ENCODE results near the gene PPFIBP1. TPM values are rescaled to one million over a fixed set of nuclear protein-coding genes. Genes with fewer than 3 reads are reported as not detected.

PPFIBP1 gene
- total and polyA plus RNA-seq, 9 of the 15 experiments (the other 6 are each of a cell fraction or from before 2014, with no cell fraction given) = 0.46 to 3.5 (median 1.8) TPM

DNA sequence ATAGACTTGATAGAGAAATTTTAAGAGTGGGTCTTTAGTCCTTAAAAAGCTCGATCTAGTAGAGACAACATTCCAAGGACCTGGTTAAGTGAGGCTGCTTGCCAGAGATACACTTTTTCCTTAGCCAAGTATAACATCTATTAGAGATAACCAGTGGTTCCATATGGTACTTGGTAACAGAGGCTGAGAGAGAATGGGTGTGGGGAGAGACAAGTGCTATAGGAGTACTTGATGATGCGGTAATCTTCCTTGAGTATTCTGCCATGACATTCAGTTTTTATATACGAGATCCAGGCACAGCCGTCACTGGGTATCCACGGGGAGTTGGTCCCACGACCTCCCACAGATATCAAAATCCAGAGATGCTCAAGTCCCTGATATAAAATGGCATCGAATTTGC lies 94.8 kb downstream of the PPFIBP1 start:
- H3K9ac ChIP-seq (ENCODE audit: insufficient read depth in 1 of 2, low read depth in 2 of 2, low read length in 2 of 2) = no peak overlapping the region
- CTCF ChIA-PET (ENCODE audit: low intra/inter-chr PET ratio) = no interaction called here
- no TSS peak for BruUV-seq (replicated peaks)

More for the DNA sequence above, 94.8 kb downstream of the PPFIBP1 start:
- H2AFZ ChIP-seq (ENCODE audit: low read depth, low read length) = no peak overlapping the region
- H3K9me3 ChIP-seq (replicated peaks; ENCODE audit: control insufficient read depth, insufficient read depth, low read depth, low read length) = no peaks in the 10 kb centered on the region
- H3K4me2 ChIP-seq (ENCODE audit: insufficient read depth, low read length) = no peak overlapping the region
- H3K9me1 ChIP-seq (ENCODE audit: control insufficient read depth, insufficient read depth, low read length) = no peaks in the 10 kb centered on the region
- intact Hi-C loops (cut with micrococcal nuclease) (no loop called here), in situ Hi-C loops (cut with MboI) (no loop called here)
- no peak overlapping the region for H3K4me3 ChIP-seq
- no peak for DNase-seq (ENCODE audit: extremely low read depth in 1 of 4, low spot score in 3 of 4)
- no peaks in the 10 kb centered on the region for H3K79me2 ChIP-seq (ENCODE audit: control insufficient read depth, insufficient read depth, low read length)
- 6% methylated on average over 7 of the region's 7 CpGs for WGBS (ENCODE audit: insufficient coverage, low coverage, missing lambda C conversion rate)
- H4K20me1 ChIP-seq (replicated peaks; ENCODE audit: control insufficient read depth, insufficient read depth, low read length) = no peaks in the 10 kb centered on the region
- H3K27ac ChIP-seq (ENCODE audit: extremely low read depth, low read depth, low read length) = no peak overlapping the region
- H3K27me3 ChIP-seq (ENCODE audit: control insufficient read depth in 2 of 2, insufficient read depth in 2 of 2, low read length in 2 of 2) = peaks cover 5 to 8% of the 10 kb centered on the region in 2 experiments; a peak in 1 of 5 replicates
- no peak for FAIRE-seq
- no peaks in the 10 kb centered on the region for H3K4me1 ChIP-seq (replicated peaks in 1 of 2; ENCODE audit: control insufficient read depth in 2 of 2, insufficient read depth in 2 of 2, low read length in 2 of 2)
- no peak for ATAC-seq
- H3K36me3 ChIP-seq (ENCODE audit: control insufficient read depth, insufficient read depth, low read length) = no peaks in the 10 kb centered on the region
- POLR2A ChIA-PET = no interaction called here
- no peak for TF ChIP-seq ZFP36 (IDR thresholded peaks at IDR 0.05; ENCODE audit: low read depth, low read length, partially characterized antibody)
- TF ChIP-seq, protein P1, sequence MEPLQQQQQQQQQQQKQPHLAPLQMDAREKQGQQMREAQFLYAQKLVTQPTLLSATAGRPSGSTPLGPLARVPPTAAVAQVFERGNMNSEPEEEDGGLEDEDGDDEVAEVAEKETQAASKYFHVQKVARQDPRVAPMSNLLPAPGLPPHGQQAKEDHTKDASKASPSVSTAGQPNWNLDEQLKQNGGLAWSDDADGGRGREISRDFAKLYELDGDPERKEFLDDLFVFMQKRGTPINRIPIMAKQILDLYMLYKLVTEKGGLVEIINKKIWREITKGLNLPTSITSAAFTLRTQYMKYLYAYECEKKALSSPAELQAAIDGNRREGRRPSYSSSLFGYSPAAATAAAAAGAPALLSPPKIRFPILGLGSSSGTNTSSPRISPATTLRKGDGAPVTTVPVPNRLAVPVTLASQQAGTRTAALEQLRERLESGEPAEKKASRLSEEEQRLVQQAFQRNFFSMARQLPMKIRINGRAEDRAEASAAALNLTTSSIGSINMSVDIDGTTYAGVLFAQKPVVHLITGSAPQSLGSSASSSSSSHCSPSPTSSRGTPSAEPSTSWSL (CRISPR knock-in tag; IDR thresholded peaks at IDR 0.05; ENCODE audit: borderline replicate concordance) = no peak
- TF ChIP-seq TAF7 (tag; IDR thresholded peaks at IDR 0.05) = no peak
- no peak for TF ChIP-seq RBM25 (IDR thresholded peaks at IDR 0.05; ENCODE audit: low read depth, low read length, severe bottlenecking)
- no peak for TF ChIP-seq HNRNPLL (IDR thresholded peaks at IDR 0.05; ENCODE audit: low read depth, low read length, poor library complexity, severe bottlenecking)
- TF ChIP-seq, protein P2, sequence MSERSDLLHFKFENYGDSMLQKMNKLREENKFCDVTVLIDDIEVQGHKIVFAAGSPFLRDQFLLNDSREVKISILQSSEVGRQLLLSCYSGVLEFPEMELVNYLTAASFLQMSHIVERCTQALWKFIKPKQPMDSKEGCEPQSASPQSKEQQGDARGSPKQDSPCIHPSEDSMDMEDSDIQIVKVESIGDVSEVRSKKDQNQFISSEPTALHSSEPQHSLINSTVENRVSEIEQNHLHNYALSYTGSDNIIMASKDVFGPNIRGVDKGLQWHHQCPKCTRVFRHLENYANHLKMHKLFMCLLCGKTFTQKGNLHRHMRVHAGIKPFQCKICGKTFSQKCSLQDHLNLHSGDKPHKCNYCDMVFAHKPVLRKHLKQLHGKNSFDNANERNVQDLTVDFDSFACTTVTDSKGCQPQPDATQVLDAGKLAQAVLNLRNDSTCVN (CRISPR knock-in tag; IDR thresholded peaks at IDR 0.05) = no peak
- TF ChIP-seq POLR3A (IDR thresholded peaks at IDR 0.05; ENCODE audit: borderline replicate concordance, extremely low read depth, insufficient read depth, insufficient read length) = no peak

Data from K562 (cell line).